Left forelimb (tissue), 1 donor: ENCODE results near the gene ZNF638.

Experiments used
- DNase-seq: peaks from one replicate; pipeline ENCODE4 v3.0.0-alpha.2; 2018; ENCODE audit warnings: low spot score

ZNF638 gene

GRCh38 chr2:71336802-71337201, 5.2 kb downstream of the ZNF638 start:
- DNase-seq, result no peak

- DNase-seq, result no peak
Measured at GRCh38 chr2:71337776-71338175, 6.2 kb downstream of the ZNF638 start.

- no peak for DNase-seq
Measured at GRCh38 chr2:71339685-71340084, 8.1 kb downstream of the ZNF638 start.

GRCh38 chr2:71340176-71340575, 8.6 kb downstream of the ZNF638 start:
- DNase-seq, result no peak

- DNase-seq, result no peak
Measured at GRCh38 chr2:71341645-71342044, 10.1 kb downstream of the ZNF638 start.

- no peak for DNase-seq
Measured at GRCh38 chr2:71346065-71346464, 14.5 kb downstream of the ZNF638 start.

- DNase-seq, result no peak
Measured at GRCh38 chr2:71347517-71347916, 15.9 kb downstream of the ZNF638 start.

GRCh38 chr2:71348302-71348701, 16.7 kb downstream of the ZNF638 start:
- DNase-seq, result no peak

- DNase-seq, result no peak
Measured at GRCh38 chr2:71353248-71353647, 21.7 kb downstream of the ZNF638 start.

- DNase-seq, result no peak
Measured at GRCh38 chr2:71358931-71359671, 27.5 kb downstream of the ZNF638 start.

GRCh38 chr2:71360434-71360975, 28.9 kb downstream of the ZNF638 start:
- DNase-seq, result no peak

GRCh38 chr2:71361631-71362030, 30.0 kb downstream of the ZNF638 start:
- no peak for DNase-seq

GRCh38 chr2:71362447-71362846, 30.9 kb downstream of the ZNF638 start:
- DNase-seq, result no peak

GRCh38 chr2:71370015-71370414, 38.4 kb downstream of the ZNF638 start:
- no peak for DNase-seq

- no peak for DNase-seq
Measured at GRCh38 chr2:71372042-71372441, 40.5 kb downstream of the ZNF638 start.

GRCh38 chr2:71379086-71379485, 47.5 kb downstream of the ZNF638 start:
- DNase-seq, result no peak

GRCh38 chr2:71380665-71381064, 49.1 kb downstream of the ZNF638 start:
- no peak for DNase-seq

GRCh38 chr2:71385012-71385411, 53.4 kb downstream of the ZNF638 start:
- DNase-seq, result no peak

- DNase-seq, result no peak
Measured at GRCh38 chr2:71388214-71388613, 56.6 kb downstream of the ZNF638 start.

- no peak for DNase-seq
Measured at GRCh38 chr2:71389384-71390072, 57.9 kb downstream of the ZNF638 start.

- DNase-seq, result no peak
Measured at GRCh38 chr2:71393216-71393615, 61.6 kb downstream of the ZNF638 start.

GRCh38 chr2:71395471-71395870, 63.9 kb downstream of the ZNF638 start:
- DNase-seq, result no peak

GRCh38 chr2:71402427-71402826, 70.8 kb downstream of the ZNF638 start:
- no peak for DNase-seq
